SK-N-SH (cell line): ENCODE measurements around the gene HDAC11. TPM values are rescaled to one million over a fixed set of nuclear protein-coding genes. Genes with fewer than 3 reads are reported as not detected.

Experiments
- CTCF ChIA-PET: fragments of 300-600, 350-600 bp; formaldehyde crosslinking; extraction: SDS; loops from one replicate; lab custom pipeline; 2021; lab: Yijun Ruan, JAX
- POLR2A ChIA-PET: fragments of 350-600 bp; sonication (Branson Sonifier 250); formaldehyde crosslinking; extraction: SDS; loops from one replicate; lab custom pipeline; 2020; ENCODE audit warnings: antibody characterized with exemption, inconsistent platforms; lab: Yijun Ruan, JAX
- DNase-seq: peaks from one replicate; pipeline ENCODE4 v3.0.0; 2012
- H2AFZ ChIP-seq: fragments of 200-600 bp; sonication (generic); 2 replicates; pipeline ENCODE4 v1.8.1; 2016; ENCODE audit warnings: antibody characterized with exemption, mild to moderate bottlenecking, low read depth
- H3F3A ChIP-seq: fragments of 200-600 bp; sonication (generic); replicated peaks from 2 replicates; pipeline ENCODE3; 2016; ENCODE audit warnings: antibody characterized with exemption, mild to moderate bottlenecking; ENCODE audit not compliant: insufficient read depth
- H3K27ac ChIP-seq, 2 experiments: fragments of 200-500 bp in 1 of 2; fragments of 200-600 bp in 1 of 2; sonication (Bioruptor generic) in 1 of 2; sonication (generic), shearing (Covaris generic) in 1 of 2; 2 replicates each; pipeline versions ENCODE4 v1.5.1 to v1.6.1; 2014 to 2016; ENCODE audit warnings: low read depth in 2 of 2, inconsistent platforms in 1 of 2, low read length in 1 of 2, mild to moderate bottlenecking in 1 of 2, mixed read lengths in 1 of 2
- H3K27me3 ChIP-seq: fragments of 200-600 bp; sonication (generic), shearing (Covaris generic); 2 replicates; pipeline ENCODE4 v1.6.1; 2016; ENCODE audit warnings: mixed run types; ENCODE audit not compliant: insufficient read depth
- H3K36me3 ChIP-seq, 2 experiments: fragments of 200-500 bp in 1 of 2; fragments of 200-600 bp in 1 of 2; sonication (Bioruptor generic) in 1 of 2; sonication (generic) in 1 of 2; replicated peaks in 1 of 2; 2 replicates each; pipeline versions ENCODE3 to v1.5.1; 2014 to 2016; ENCODE audit warnings: low read length in 1 of 2, mild to moderate bottlenecking in 1 of 2; ENCODE audit not compliant: insufficient read depth in 2 of 2, control insufficient read depth in 1 of 2
- H3K4me1 ChIP-seq, 2 experiments: fragments of 200-500 bp in 1 of 2; fragments of 200-600 bp in 1 of 2; sonication (Bioruptor generic) in 1 of 2; sonication (generic), shearing (Covaris generic) in 1 of 2; 2 replicates each; pipeline versions ENCODE4 v1.5.1 to v1.6.1; 2014 to 2016; ENCODE audit warnings: low read depth in 1 of 2, low read length in 1 of 2, mixed run types in 1 of 2; ENCODE audit not compliant: insufficient read depth in 2 of 2, control insufficient read depth in 1 of 2
- H3K4me2 ChIP-seq: fragments of 200-600 bp; sonication (generic), shearing (Covaris generic); 2 replicates; pipeline ENCODE4 v1.6.1; 2017; ENCODE audit warnings: mixed run types
- H3K4me3 ChIP-seq, 2 experiments: fragments of 200-500 bp in 1 of 2; fragments of 200-600 bp in 1 of 2; sonication (Bioruptor generic) in 1 of 2; sonication (generic), shearing (Covaris generic) in 1 of 2; 2 replicates each; pipeline versions ENCODE4 v1.5.1 to v1.8.1; 2014 to 2016; ENCODE audit warnings: low read depth in 2 of 2, inconsistent platforms in 1 of 2, low read length in 1 of 2, mild to moderate bottlenecking in 1 of 2, mixed read lengths in 1 of 2, moderate library complexity in 1 of 2
- H3K79me2 ChIP-seq: fragments of 200-600 bp; sonication (generic); 2 replicates; pipeline ENCODE4 v1.8.1; 2017; ENCODE audit warnings: mild to moderate bottlenecking; ENCODE audit not compliant: insufficient read depth
- H3K9ac ChIP-seq: fragments of 200-600 bp; sonication (generic); 2 replicates; pipeline ENCODE4 v1.6.1; 2017; ENCODE audit warnings: mixed run types
- H3K9me2 ChIP-seq: fragments of 200-600 bp; sonication (generic); 2 replicates; pipeline ENCODE4 v1.6.1; 2017; ENCODE audit warnings: mixed run types
- H3K9me3 ChIP-seq: fragments of 200-600 bp; sonication (generic); 2 replicates; pipeline ENCODE4 v1.6.1; 2017; ENCODE audit warnings: mixed run types, mild to moderate bottlenecking, moderate library complexity
- H4K20me1 ChIP-seq: fragments of 200-600 bp; sonication (generic); 2 replicates; pipeline ENCODE4 v1.6.1; 2017; ENCODE audit warnings: mild to moderate bottlenecking, mixed run types; ENCODE audit not compliant: insufficient read depth
- CHD2 ChIP-seq: fragments of 150-350 bp; IDR thresholded peaks from 2 replicates; pipeline ENCODE4 v1.6.1; 2018; ENCODE audit warnings: low read length; ENCODE audit not compliant: partially characterized antibody
- ELF1 ChIP-seq: IDR thresholded peaks from 2 replicates; pipeline ENCODE4 v1.4.0; 2012
- EP300 ChIP-seq, 2 experiments: IDR thresholded peaks; 2 replicates each; pipeline versions ENCODE4 v1.4.0 to v1.6.1; 2012; ENCODE audit warnings: borderline replicate concordance in 1 of 2, low read depth in 1 of 2, low read length in 1 of 2
- GABPA ChIP-seq: IDR thresholded peaks from 2 replicates; pipeline ENCODE4 v1.4.0; 2012; ENCODE audit warnings: low read depth, mild to moderate bottlenecking
- MXI1 ChIP-seq: IDR thresholded peaks from 2 replicates; pipeline ENCODE4 v1.6.1; 2012; ENCODE audit warnings: mild to moderate bottlenecking, low read depth, low read length, improper control_type of control experiment
- NRF1 ChIP-seq: IDR thresholded peaks from 2 replicates; pipeline ENCODE4 v1.6.1; 2012; ENCODE audit warnings: low read depth, mild to moderate bottlenecking, low read length
- RAD21 ChIP-seq: IDR thresholded peaks from 2 replicates; pipeline ENCODE4 v1.6.1; 2012; ENCODE audit warnings: mild to moderate bottlenecking, low read length
- RCOR1 ChIP-seq: fragments of 150-350 bp; IDR thresholded peaks from 2 replicates; pipeline ENCODE4 v1.6.1; 2017; ENCODE audit warnings: antibody characterized with exemption, low read length
- SMC3 ChIP-seq: IDR thresholded peaks from 2 replicates; pipeline ENCODE4 v1.6.1; 2012; ENCODE audit warnings: low read depth, low read length, improper control_type of control experiment
- TAF1 ChIP-seq: IDR thresholded peaks from 2 replicates; pipeline ENCODE4 v1.6.1; 2012; ENCODE audit warnings: low read depth, mild to moderate bottlenecking, low read length, moderate library complexity, borderline replicate concordance
- TCF12 ChIP-seq: IDR thresholded peaks from 2 replicates; pipeline ENCODE4 v1.4.0; 2012
- TEAD4 ChIP-seq: IDR thresholded peaks from 2 replicates; pipeline ENCODE4 v1.4.0; 2012; ENCODE audit warnings: mild to moderate bottlenecking, borderline replicate concordance; ENCODE audit not compliant: insufficient read depth
- WGBS: methylation state at CpG from one replicate; pipeline ENCODE4 v1.1.6; 2017; ENCODE audit warnings: low lambda C conversion rate; 5-methylcytosine and 5-hydroxymethylcytosine counted together
- polyA plus RNA-seq, 3 experiments: library from polyadenylated mRNA; depleted of rRNA; stranded (reverse); fragments of >200 nt; gene quantifications; 2 replicates each; pipeline ENCODE4 v1.2.3, GENCODE V29; 2012
- TF ChIP-seq, protein P1 (sequence below): fragments of 200-600 bp; sonication (generic); IDR thresholded peaks from 2 replicates; pipeline ENCODE4 v1.6.1; 2017; ENCODE audit warnings: antibody characterized with exemption, mild to moderate bottlenecking, moderate library complexity
- TF ChIP-seq, protein P2 (sequence below): IDR thresholded peaks from 2 replicates; pipeline ENCODE4 v1.4.0; 2012; ENCODE audit warnings: low read depth, borderline replicate concordance
- TF ChIP-seq, protein P3 (sequence below): fragments of 150-350 bp; IDR thresholded peaks from 2 replicates; pipeline ENCODE4 v1.6.1; 2017; ENCODE audit warnings: antibody characterized with exemption, low read length, low read depth, borderline replicate concordance

The HDAC11 gene
- polyA plus RNA-seq, 1 of the 3 experiments (the other 2 are of a cell fraction): 17.5 TPM

DNA sequence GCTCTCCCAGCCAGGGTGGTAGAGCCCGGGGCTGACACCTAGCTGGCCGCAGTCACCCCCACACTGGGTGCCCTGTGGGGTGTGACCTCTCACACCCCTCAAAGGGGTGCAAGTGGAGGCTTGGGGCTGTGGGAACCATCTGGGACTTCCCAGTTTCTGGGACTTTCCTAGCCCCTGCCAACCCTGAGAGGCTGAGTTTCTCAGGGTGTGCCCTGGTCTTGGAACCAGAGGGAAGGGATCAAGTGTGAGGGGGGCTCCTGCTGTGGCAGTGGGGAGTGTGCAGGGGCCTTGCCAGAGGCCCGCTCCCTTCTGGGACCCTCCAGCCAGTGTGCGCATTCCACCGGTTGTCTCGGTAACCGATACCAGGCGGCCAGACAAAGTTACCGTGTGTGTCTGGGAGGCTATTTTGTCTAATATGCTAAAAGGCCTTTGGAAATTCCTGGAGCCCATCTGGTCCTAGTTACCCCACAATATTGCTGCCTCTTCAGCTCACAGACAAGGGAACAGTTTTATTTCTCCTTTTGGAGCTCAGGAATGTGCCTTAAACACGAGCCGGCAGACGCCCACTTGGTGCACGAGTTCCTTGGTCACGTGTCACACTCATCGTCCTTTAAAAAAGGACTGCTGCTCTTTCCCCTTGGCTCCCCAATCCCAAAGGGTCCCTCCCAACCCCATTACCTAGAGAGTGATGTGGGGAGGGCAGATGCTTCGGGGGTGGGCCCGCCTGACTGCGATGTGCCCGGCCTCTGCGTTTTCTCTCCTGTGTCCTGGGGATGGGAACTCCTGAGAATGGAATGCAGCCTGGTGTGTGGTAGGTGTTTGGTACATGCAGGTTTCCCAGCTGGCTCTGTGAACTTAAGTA is 33.2 kb downstream of the HDAC11 start:
- H3K9me2 ChIP-seq: no peaks in the 10 kb centered on the region
- H3K9ac ChIP-seq: no peak overlapping the region
- no peak overlapping the region for H2AFZ ChIP-seq
- CTCF ChIA-PET: interaction anchor here (1.0 to 29.6 kb wide), 8 partner anchors 14 to 367 kb away, joined by 3 to 872 read pairs (median 6); partner anchors contain the start of gene WNT7A
- peak overlapping the region in 1 of 2 experiments; percentile 67; a peak in 3 of 4 replicates for H3K27ac ChIP-seq
- H3K4me1 ChIP-seq: peaks cover 0 to 36% of the 10 kb centered on the region in 2 experiments; a peak in 1 of 4 replicates
- no peak overlapping the region for H3K4me3 ChIP-seq
- H3K79me2 ChIP-seq: no peaks in the 10 kb centered on the region
- POLR2A ChIA-PET: no interaction called here
- H4K20me1 ChIP-seq: no peaks in the 10 kb centered on the region
- no peaks in the 10 kb centered on the region for H3K9me3 ChIP-seq
- no peak overlapping the region; the same call in 1 of the 2 replicates for H3K4me2 ChIP-seq
- DNase-seq: peak; percentile 70
- H3K36me3 ChIP-seq: no peaks in the 10 kb centered on the region
- no peaks in the 10 kb centered on the region for H3K27me3 ChIP-seq
- 47% methylated on average over 13 of the region's 20 CpGs for WGBS
- TF ChIP-seq, protein P1, sequence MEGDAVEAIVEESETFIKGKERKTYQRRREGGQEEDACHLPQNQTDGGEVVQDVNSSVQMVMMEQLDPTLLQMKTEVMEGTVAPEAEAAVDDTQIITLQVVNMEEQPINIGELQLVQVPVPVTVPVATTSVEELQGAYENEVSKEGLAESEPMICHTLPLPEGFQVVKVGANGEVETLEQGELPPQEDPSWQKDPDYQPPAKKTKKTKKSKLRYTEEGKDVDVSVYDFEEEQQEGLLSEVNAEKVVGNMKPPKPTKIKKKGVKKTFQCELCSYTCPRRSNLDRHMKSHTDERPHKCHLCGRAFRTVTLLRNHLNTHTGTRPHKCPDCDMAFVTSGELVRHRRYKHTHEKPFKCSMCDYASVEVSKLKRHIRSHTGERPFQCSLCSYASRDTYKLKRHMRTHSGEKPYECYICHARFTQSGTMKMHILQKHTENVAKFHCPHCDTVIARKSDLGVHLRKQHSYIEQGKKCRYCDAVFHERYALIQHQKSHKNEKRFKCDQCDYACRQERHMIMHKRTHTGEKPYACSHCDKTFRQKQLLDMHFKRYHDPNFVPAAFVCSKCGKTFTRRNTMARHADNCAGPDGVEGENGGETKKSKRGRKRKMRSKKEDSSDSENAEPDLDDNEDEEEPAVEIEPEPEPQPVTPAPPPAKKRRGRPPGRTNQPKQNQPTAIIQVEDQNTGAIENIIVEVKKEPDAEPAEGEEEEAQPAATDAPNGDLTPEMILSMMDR: no peak
- TF ChIP-seq EP300 (IDR thresholded peaks at IDR 0.05; ENCODE audit: borderline replicate concordance in 1 of 2, low read depth in 1 of 2, low read length in 1 of 2): 0 out of 4 replicates have a peak, but pooled peaks of 1 of the 2 experiments have one; percentile 15
- TF ChIP-seq, protein P2, sequence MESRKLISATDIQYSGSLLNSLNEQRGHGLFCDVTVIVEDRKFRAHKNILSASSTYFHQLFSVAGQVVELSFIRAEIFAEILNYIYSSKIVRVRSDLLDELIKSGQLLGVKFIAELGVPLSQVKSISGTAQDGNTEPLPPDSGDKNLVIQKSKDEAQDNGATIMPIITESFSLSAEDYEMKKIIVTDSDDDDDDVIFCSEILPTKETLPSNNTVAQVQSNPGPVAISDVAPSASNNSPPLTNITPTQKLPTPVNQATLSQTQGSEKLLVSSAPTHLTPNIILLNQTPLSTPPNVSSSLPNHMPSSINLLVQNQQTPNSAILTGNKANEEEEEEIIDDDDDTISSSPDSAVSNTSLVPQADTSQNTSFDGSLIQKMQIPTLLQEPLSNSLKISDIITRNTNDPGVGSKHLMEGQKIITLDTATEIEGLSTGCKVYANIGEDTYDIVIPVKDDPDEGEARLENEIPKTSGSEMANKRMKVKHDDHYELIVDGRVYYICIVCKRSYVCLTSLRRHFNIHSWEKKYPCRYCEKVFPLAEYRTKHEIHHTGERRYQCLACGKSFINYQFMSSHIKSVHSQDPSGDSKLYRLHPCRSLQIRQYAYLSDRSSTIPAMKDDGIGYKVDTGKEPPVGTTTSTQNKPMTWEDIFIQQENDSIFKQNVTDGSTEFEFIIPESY: no peak
- no peaks in the 10 kb centered on the region for H3F3A ChIP-seq

DNA sequence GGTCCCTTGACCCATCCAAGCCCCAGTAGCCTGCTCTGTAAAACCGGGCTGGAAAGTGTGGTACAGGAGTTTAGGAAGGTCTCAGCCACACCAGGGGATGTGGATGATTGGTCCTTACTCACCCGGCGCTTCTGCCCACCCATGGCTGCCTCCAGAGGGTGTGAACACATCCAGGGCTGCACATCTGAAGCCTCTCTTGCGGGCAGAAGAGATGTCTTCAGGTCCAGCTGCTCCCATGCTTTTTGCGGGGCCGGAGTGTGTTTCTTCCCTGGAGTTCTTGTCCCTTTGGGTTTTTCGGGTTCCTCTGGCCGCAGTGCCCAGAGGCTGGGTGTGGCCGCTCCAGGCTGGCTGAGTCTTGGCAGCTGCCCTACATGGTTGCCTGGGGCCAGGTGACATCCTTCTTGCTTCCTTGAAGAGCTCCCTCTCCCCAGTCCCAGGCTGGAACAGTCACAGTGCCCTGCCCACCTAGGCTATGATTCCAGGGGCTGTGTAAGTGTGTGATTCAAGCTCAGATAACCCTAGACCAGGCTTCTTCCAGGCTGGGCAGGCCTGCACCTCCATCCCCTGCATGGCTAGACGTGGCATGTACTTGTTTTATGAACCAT is 33.9 kb downstream of the HDAC11 start:
- H3F3A ChIP-seq: no peaks in the 10 kb centered on the region
- H3K9ac ChIP-seq: no peak overlapping the region
- CTCF ChIA-PET: interaction anchor here (1.0 to 29.6 kb wide), 6 partner anchors 14 to 367 kb away, joined by 3 to 872 read pairs (median 8); partner anchors contain the start of gene WNT7A
- no peaks in the 10 kb centered on the region for H3K79me2 ChIP-seq
- H3K4me2 ChIP-seq: no peak overlapping the region; the same call in 1 of the 2 replicates
- H3K9me2 ChIP-seq: no peaks in the 10 kb centered on the region
- H3K9me3 ChIP-seq: no peaks in the 10 kb centered on the region
- H3K36me3 ChIP-seq: no peaks in the 10 kb centered on the region
- TF ChIP-seq RCOR1 (no peak), ELF1 (no peak), SMC3 (no peak), MXI1 (no peak), TEAD4 (no peak), NRF1 (no peak), CHD2 (no peak), TAF1 (no peak), TCF12 (no peak), GABPA (no peak), RAD21 (no peak)
- TF ChIP-seq, protein P1: no peak
- TF ChIP-seq, protein P3, sequence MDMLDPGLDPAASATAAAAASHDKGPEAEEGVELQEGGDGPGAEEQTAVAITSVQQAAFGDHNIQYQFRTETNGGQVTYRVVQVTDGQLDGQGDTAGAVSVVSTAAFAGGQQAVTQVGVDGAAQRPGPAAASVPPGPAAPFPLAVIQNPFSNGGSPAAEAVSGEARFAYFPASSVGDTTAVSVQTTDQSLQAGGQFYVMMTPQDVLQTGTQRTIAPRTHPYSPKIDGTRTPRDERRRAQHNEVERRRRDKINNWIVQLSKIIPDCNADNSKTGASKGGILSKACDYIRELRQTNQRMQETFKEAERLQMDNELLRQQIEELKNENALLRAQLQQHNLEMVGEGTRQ: no peak
- H3K4me1 ChIP-seq: peaks cover 0 to 44% of the 10 kb centered on the region in 2 experiments; a peak in 1 of 4 replicates
- no peak overlapping the region for H2AFZ ChIP-seq
- H3K27me3 ChIP-seq: no peaks in the 10 kb centered on the region
- H3K4me3 ChIP-seq: no peak overlapping the region
- POLR2A ChIA-PET: no interaction called here
- peak overlapping the region in 1 of 2 experiments; percentile 67; a peak in 2 of 4 replicates for H3K27ac ChIP-seq
- no peaks in the 10 kb centered on the region for H4K20me1 ChIP-seq
- WGBS: 69% methylated on average over 6 of the region's 10 CpGs
- no peak for DNase-seq
